Endothelial cell of umbilical vein (primary cell): ENCODE data around the gene DMD. TPM values are rescaled to one million over a fixed set of nuclear protein-coding genes. Genes with fewer than 3 reads are reported as not detected.
A peak's percentile ranks its signal among the peaks of the same experiment; 100 is the strongest.

Experiments used
- BruUV-seq: library from RNA; stranded (reverse); fragments of 400-500 nt; replicated peaks from 2 replicates; lab custom pipeline; 2021; lab: Mats Ljungman, UMichigan
- CTCF ChIA-PET: fragments of 300-600, 350-600 bp; sonication (Branson Sonifier 250); formaldehyde crosslinking; loops from one replicate; lab custom pipeline; 2021; ENCODE audit warnings: antibody characterized with exemption, inconsistent platforms; lab: Charles Lee
- POLR2A ChIA-PET: fragments of 300-600, 350-600 bp; sonication (Branson Sonifier 250); formaldehyde crosslinking; loops from one replicate; lab custom pipeline; 2021; ENCODE audit warnings: antibody characterized with exemption, inconsistent platforms; lab: Charles Lee
- DNase-seq: peaks from one replicate; pipeline ENCODE4 v3.0.0-alpha.2; 2011; ENCODE audit warnings: low read depth, low spot score
- FAIRE-seq: peaks from 2 replicates; lab custom pipeline; 2011; peaks lifted over from hg19 to GRCh38; lab: Jason Lieb, UNC
- H2AFZ ChIP-seq: 2 replicates; pipeline ENCODE4 v1.6.0; 2012; ENCODE audit warnings: low read depth, low read length, control low read depth, inconsistent platforms
- H3K27ac ChIP-seq: 2 replicates; pipeline ENCODE4 v1.5.1; 2011; ENCODE audit warnings: low read depth, mild to moderate bottlenecking, control low read depth, low read length, moderate library complexity; ENCODE audit not compliant: insufficient read depth
- H3K27me3 ChIP-seq, 2 experiments: 2 replicates each; pipeline versions ENCODE4 v1.6.0 to v1.6.1; 2011; ENCODE audit warnings: low read length in 2 of 2, mixed read lengths in 1 of 2; ENCODE audit not compliant: control insufficient read depth in 2 of 2, insufficient read depth in 2 of 2
- H3K36me3 ChIP-seq, 2 experiments: 2 replicates in 1 of 2; 3 replicates in 1 of 2; pipeline ENCODE4 v1.5.1; 2011; ENCODE audit warnings: low read length in 2 of 2, mild to moderate bottlenecking in 1 of 2, moderate library complexity in 1 of 2; ENCODE audit not compliant: control insufficient read depth in 2 of 2, insufficient read depth in 2 of 2; ENCODE audit errors: extremely low read depth in 1 of 2
- H3K4me1 ChIP-seq: 3 replicates; pipeline ENCODE4 v1.5.1; 2011; ENCODE audit warnings: mild to moderate bottlenecking, low read length; ENCODE audit not compliant: control insufficient read depth, insufficient read depth; ENCODE audit errors: extremely low read depth
- H3K4me2 ChIP-seq: 2 replicates; pipeline ENCODE4 v1.6.1; 2011; ENCODE audit warnings: low read length, control low read depth, mixed read lengths; ENCODE audit not compliant: insufficient read depth
- H3K4me3 ChIP-seq, 3 experiments: fragments of 200-600 bp in 1 of 3; sonication (generic), shearing (Covaris generic) in 1 of 3; replicated peaks in 1 of 3; 2 replicates each; pipeline ENCODE4 v1.5.1; 2011 to 2016; ENCODE audit warnings: control low read depth in 3 of 3, low read length in 3 of 3, mild to moderate bottlenecking in 2 of 3, inconsistent platforms in 1 of 3, low read depth in 1 of 3, moderate library complexity in 1 of 3; ENCODE audit not compliant: insufficient read depth in 1 of 3
- H3K79me2 ChIP-seq: 2 replicates; pipeline ENCODE4 v1.6.0; 2012; ENCODE audit warnings: low read length, inconsistent platforms; ENCODE audit not compliant: control insufficient read depth, insufficient read depth
- H3K9ac ChIP-seq: replicated peaks from 2 replicates; pipeline ENCODE3; 2011; ENCODE audit warnings: low read length, control low read depth; ENCODE audit not compliant: insufficient read depth; ENCODE audit errors: extremely low read depth
- H3K9me1 ChIP-seq: replicated peaks from 3 replicates; pipeline ENCODE4 v1.6.0; 2011; ENCODE audit warnings: mild to moderate bottlenecking, low read length; ENCODE audit not compliant: control insufficient read depth, insufficient read depth; ENCODE audit errors: extremely low read depth
- H3K9me3 ChIP-seq: replicated peaks from 2 replicates; pipeline ENCODE4 v1.5.1; 2012; ENCODE audit warnings: low read length, inconsistent platforms; ENCODE audit not compliant: control insufficient read depth, insufficient read depth
- H4K20me1 ChIP-seq: replicated peaks from 2 replicates; pipeline ENCODE3; 2011; ENCODE audit warnings: mild to moderate bottlenecking, low read length; ENCODE audit not compliant: control insufficient read depth, insufficient read depth; ENCODE audit errors: extremely low read depth
- CTCF ChIP-seq, 2 donors: IDR thresholded peaks; 1 replicate in 1 of 2; 2 replicates in 1 of 2; pipeline ENCODE4 v1.5.1; 2011; ENCODE audit warnings: low read length in 2 of 2, mild to moderate bottlenecking in 2 of 2, moderate library complexity in 2 of 2, control low read depth in 1 of 2, inconsistent platforms in 1 of 2, low read depth in 1 of 2; ENCODE audit not compliant: insufficient read depth in 1 of 2; ENCODE audit errors: extremely low read depth in 1 of 2
- EZH2 ChIP-seq: IDR thresholded peaks from 2 replicates; pipeline ENCODE4 v1.6.1; 2012; ENCODE audit warnings: borderline replicate concordance, low read depth, mild to moderate bottlenecking, moderate library complexity, low read length, inconsistent platforms; ENCODE audit not compliant: severe bottlenecking
- FOS ChIP-seq: IDR thresholded peaks from 2 replicates; pipeline ENCODE4 v1.6.1; 2011; ENCODE audit warnings: mild to moderate bottlenecking, low read length, moderate library complexity, borderline replicate concordance; ENCODE audit not compliant: insufficient read depth
- GATA2 ChIP-seq: IDR thresholded peaks from 2 replicates; pipeline ENCODE4 v1.7.0; 2011; ENCODE audit warnings: low read depth, mild to moderate bottlenecking, moderate library complexity, mixed read lengths, low read length; ENCODE audit not compliant: insufficient read length, insufficient read depth
- JUN ChIP-seq: IDR thresholded peaks from 2 replicates; pipeline ENCODE4 v1.6.1; 2011; ENCODE audit warnings: borderline replicate concordance, low read depth; ENCODE audit not compliant: insufficient read length, insufficient read depth
- MAX ChIP-seq: IDR thresholded peaks from 2 replicates; pipeline ENCODE4 v1.6.1; 2011; ENCODE audit not compliant: insufficient read depth, insufficient read length
- MYC ChIP-seq: IDR thresholded peaks from one replicate; pipeline ENCODE4 v1.6.1; 2011; ENCODE audit warnings: mild to moderate bottlenecking, low read depth, low read length
- POLR2A ChIP-seq: IDR thresholded peaks from 2 replicates; pipeline ENCODE4 v1.6.1; 2012; ENCODE audit warnings: low read depth, mild to moderate bottlenecking, control low read depth, low read length
- POLR2AphosphoS5 ChIP-seq: IDR thresholded peaks from 2 replicates; pipeline ENCODE4 v1.6.1; 2012; ENCODE audit warnings: low read depth, mild to moderate bottlenecking, control low read depth, low read length, moderate library complexity; ENCODE audit not compliant: insufficient read depth
- dilution Hi-C: fragments of 300-500 bp; cut with MboI; formaldehyde crosslinking; loops from one replicate; pipeline ENCODE4 v1.15.0; 2019; ENCODE audit warnings: low sequenced_read_pairs; ENCODE audit not compliant: extremely low pct_ligation_motif_present
- intact Hi-C: fragments of 100-400 bp; cut with micrococcal nuclease; formaldehyde crosslinking; loops from one replicate; pipeline ENCODE4 v1.10.0; 2022
- polyA plus RNA-seq, 4 experiments: library from polyadenylated mRNA; depleted of rRNA in 3 of 4; stranded (reverse) in 3 of 4; unstranded in 1 of 4; fragments of >200 nt; gene quantifications; 2 replicates each; pipeline versions ENCODE4 v1.2.1 to v1.2.3, GENCODE V29; 2011 to 2012; ENCODE audit warnings: missing spikeins in 1 of 4
- total RNA-seq: library from RNA; stranded (reverse); gene quantifications from 2 replicates; pipeline ENCODE4 v1.2.3, GENCODE V29; 2021

The DMD gene
- total and polyA plus RNA-seq, 2 donors (not counting 3 experiments of a cell fraction or from before 2014, with no cell fraction given), result 7.3 to 9.0 TPM

- no peaks in the 10 kb centered on the region for H3K9me3 ChIP-seq
- H4K20me1 ChIP-seq, result no peaks in the 10 kb centered on the region
- TF ChIP-seq MAX, result no peak
- TF ChIP-seq CTCF (IDR thresholded peaks at IDR 0.05; ENCODE audit: extremely low read depth in 1 of 2, insufficient read depth in 1 of 2, low read depth in 1 of 2, low read length in 2 of 2), result no peak
- TF ChIP-seq FOS, result no peak
- TF ChIP-seq POLR2A, result no peak
- TF ChIP-seq POLR2AphosphoS5, result no peak
- no peak for TF ChIP-seq JUN
- TF ChIP-seq GATA2, result no peak
- TF ChIP-seq EZH2, result no peak
- no peak for TF ChIP-seq MYC
- no peak overlapping the region for H3K4me3 ChIP-seq
- intact Hi-C loops, result no loop called here
- H3K4me1 ChIP-seq, result no peaks in the 10 kb centered on the region
- H3K27ac ChIP-seq, result no peak overlapping the region
- H3K9ac ChIP-seq, result no peak overlapping the region
- no peaks in the 10 kb centered on the region for H3K9me1 ChIP-seq
- dilution Hi-C loops, result no loop called here
- ChIA-PET CTCF (no interaction called here), POLR2A (no interaction called here)
- H3K79me2 ChIP-seq, result no peaks in the 10 kb centered on the region
- no peaks in the 10 kb centered on the region for H3K27me3 ChIP-seq
- FAIRE-seq (peak; percentile 64), DNase-seq (no peak)
- no peak overlapping the region for H3K4me2 ChIP-seq
- H2AFZ ChIP-seq, result no peak overlapping the region
- no TSS peak for BruUV-seq
- H3K36me3 ChIP-seq, result no peaks in the 10 kb centered on the region
These were observed 333.8 kb downstream of the DMD start for GRCh38 chrX:32877592-32877991.
